ENCODE measurements around the gene ZNF407. TPM values are rescaled to one million over a fixed set of nuclear protein-coding genes. Genes with fewer than 3 reads are reported as not detected.

The ZNF407 gene
- total RNA-seq, 1 donor, result 16.6 TPM

- H3K4me1 ChIP-seq (ENCODE audit: insufficient read depth, low read length), result peaks cover 11% of the 10 kb centered on the region
- DNase-seq (ENCODE audit: insufficient read length, low spot score, missing footprints), result no peak
- no peaks in the 10 kb centered on the region for H3K9me3 ChIP-seq (ENCODE audit: low read depth, low read length)
- no peaks in the 10 kb centered on the region for H3K79me2 ChIP-seq (ENCODE audit: insufficient read depth, low read length)
- no peak overlapping the region for H3K4me3 ChIP-seq (ENCODE audit: insufficient read depth, low read length)
- TF ChIP-seq CTCF (IDR thresholded peaks at IDR 0.05; ENCODE audit: extremely low read depth, low read depth, low read length), result no peak
- no peak overlapping the region for H3K4me2 ChIP-seq (ENCODE audit: insufficient read depth, low read length)
- no peak overlapping the region for H2AFZ ChIP-seq (ENCODE audit: low read length)
- no peaks in the 10 kb centered on the region for H3K36me3 ChIP-seq (ENCODE audit: insufficient read depth, low read length)
- no peak overlapping the region for H3K27ac ChIP-seq (ENCODE audit: low read depth, low read length)
- no peaks in the 10 kb centered on the region for H3K27me3 ChIP-seq (ENCODE audit: insufficient read depth, low read length)
- H4K20me1 ChIP-seq (ENCODE audit: insufficient read depth, low read length), result no peaks in the 10 kb centered on the region
These were observed 474.4 kb downstream of the ZNF407 start for GRCh38 chr18:75071866-75072671.

- H3K36me3 ChIP-seq (ENCODE audit: insufficient read depth, low read length), result no peaks in the 10 kb centered on the region
- H3K9me3 ChIP-seq (ENCODE audit: low read depth, low read length), result no peaks in the 10 kb centered on the region
- no peak overlapping the region for H3K27ac ChIP-seq (ENCODE audit: low read depth, low read length)
- H4K20me1 ChIP-seq (ENCODE audit: insufficient read depth, low read length), result no peaks in the 10 kb centered on the region
- no peak overlapping the region for H3K4me2 ChIP-seq (ENCODE audit: insufficient read depth, low read length)
- H3K4me3 ChIP-seq (ENCODE audit: insufficient read depth, low read length), result no peak overlapping the region
- no peak for TF ChIP-seq CTCF (IDR thresholded peaks at IDR 0.05; ENCODE audit: extremely low read depth, low read depth, low read length)
- DNase-seq (ENCODE audit: insufficient read length, low spot score, missing footprints), result no peak
- H3K4me1 ChIP-seq (ENCODE audit: insufficient read depth, low read length), result peaks cover 11% of the 10 kb centered on the region
- no peaks in the 10 kb centered on the region for H3K79me2 ChIP-seq (ENCODE audit: insufficient read depth, low read length)
- H3K27me3 ChIP-seq (ENCODE audit: insufficient read depth, low read length), result no peaks in the 10 kb centered on the region
- H2AFZ ChIP-seq (ENCODE audit: low read length), result no peak overlapping the region
These were observed 475.2 kb downstream of the ZNF407 start for GRCh38 chr18:75072672-75073371.

DNA sequence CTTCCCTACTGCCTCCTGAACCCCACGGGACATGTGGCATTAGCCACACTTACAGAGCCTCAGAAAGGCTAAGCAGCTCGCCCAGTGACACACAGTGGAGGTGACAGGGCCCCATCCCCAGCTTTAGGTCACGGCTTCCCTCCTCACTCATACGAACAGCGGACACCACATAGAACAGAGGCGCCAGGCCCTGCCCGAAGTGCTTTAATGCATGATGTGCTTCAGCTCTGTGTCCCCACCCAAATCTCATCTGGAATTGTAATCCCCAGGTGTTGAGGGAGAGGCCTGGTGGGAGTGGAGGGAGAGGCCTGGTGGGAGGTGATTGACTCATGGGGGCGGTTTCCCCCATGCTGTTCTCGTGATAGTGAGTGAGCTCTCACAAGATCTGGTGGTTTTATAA lies 476.0 kb downstream of the ZNF407 start:
- H3K9me3 ChIP-seq (ENCODE audit: low read depth, low read length), result no peaks in the 10 kb centered on the region
- no peak overlapping the region for H2AFZ ChIP-seq (ENCODE audit: low read length)
- no peak for DNase-seq (ENCODE audit: insufficient read length, low spot score, missing footprints)
- H3K36me3 ChIP-seq (ENCODE audit: insufficient read depth, low read length), result no peaks in the 10 kb centered on the region
- no peaks in the 10 kb centered on the region for H3K27me3 ChIP-seq (ENCODE audit: insufficient read depth, low read length)
- H3K4me3 ChIP-seq (ENCODE audit: insufficient read depth, low read length), result no peak overlapping the region
- H3K4me2 ChIP-seq (ENCODE audit: insufficient read depth, low read length), result no peak overlapping the region
- peaks cover 11% of the 10 kb centered on the region for H3K4me1 ChIP-seq (ENCODE audit: insufficient read depth, low read length)
- H4K20me1 ChIP-seq (ENCODE audit: insufficient read depth, low read length), result no peaks in the 10 kb centered on the region
- no peaks in the 10 kb centered on the region for H3K79me2 ChIP-seq (ENCODE audit: insufficient read depth, low read length)
- no peak overlapping the region for H3K27ac ChIP-seq (ENCODE audit: low read depth, low read length)
- TF ChIP-seq CTCF (IDR thresholded peaks at IDR 0.05; ENCODE audit: extremely low read depth, low read depth, low read length), result no peak

All from osteoblast (primary cell).